Keratinocyte (primary cell): Measurements from ENCODE around the gene CD209.

Source experiments
- EZH2 ChIP-seq: IDR thresholded peaks from one replicate; pipeline ENCODE4 v1.6.1; 2012; ENCODE audit warnings: inconsistent platforms, mild to moderate bottlenecking, low read length, moderate library complexity
- TF ChIP-seq, protein P1 (sequence below), 3 experiments: IDR thresholded peaks in 1 of 3; conservative IDR thresholded peaks in 1 of 3; optimal IDR thresholded peaks in 1 of 3; 2 replicates in 2 of 3; 3 replicates in 1 of 3; pipeline versions ENCODE3 to v1.5.1; 2011; ENCODE audit warnings: low read length in 3 of 3, mild to moderate bottlenecking in 3 of 3, moderate library complexity in 2 of 3, control low read depth in 1 of 3, inconsistent platforms in 1 of 3; ENCODE audit not compliant: insufficient read depth in 2 of 3; ENCODE audit errors: extremely low read depth in 1 of 3

DNA sequence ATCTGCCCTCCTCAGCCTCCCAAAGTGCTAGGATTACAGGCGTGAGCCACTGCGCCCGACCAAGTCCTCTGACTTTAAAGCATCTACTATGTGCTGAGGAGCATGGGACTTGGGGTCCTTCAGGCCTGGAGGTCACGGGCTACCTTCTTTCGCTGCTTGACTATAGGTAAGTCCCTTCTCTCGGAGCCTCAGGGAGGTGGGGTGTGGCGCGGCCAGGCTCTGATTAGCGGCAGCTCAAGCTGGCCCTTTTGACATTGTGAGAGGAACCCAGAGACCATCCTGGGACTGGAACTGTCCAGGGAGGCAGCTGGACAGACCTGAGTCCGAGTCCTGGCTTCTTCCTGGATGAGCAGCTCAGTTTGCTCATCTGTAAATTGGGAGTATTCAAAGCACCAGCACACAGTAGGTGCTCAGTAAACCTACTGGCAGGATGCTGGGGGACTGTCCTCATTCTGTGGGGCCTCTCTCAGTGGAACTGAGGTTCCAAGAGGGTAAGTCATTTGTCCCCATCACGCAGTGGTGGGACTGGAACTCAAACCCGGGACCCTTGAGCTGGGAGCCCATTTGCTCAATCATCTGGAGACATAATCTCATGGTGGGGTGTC lies 46.2 kb downstream of the CD209 start:
- TF ChIP-seq EZH2 = no peak
- TF ChIP-seq, protein P1, sequence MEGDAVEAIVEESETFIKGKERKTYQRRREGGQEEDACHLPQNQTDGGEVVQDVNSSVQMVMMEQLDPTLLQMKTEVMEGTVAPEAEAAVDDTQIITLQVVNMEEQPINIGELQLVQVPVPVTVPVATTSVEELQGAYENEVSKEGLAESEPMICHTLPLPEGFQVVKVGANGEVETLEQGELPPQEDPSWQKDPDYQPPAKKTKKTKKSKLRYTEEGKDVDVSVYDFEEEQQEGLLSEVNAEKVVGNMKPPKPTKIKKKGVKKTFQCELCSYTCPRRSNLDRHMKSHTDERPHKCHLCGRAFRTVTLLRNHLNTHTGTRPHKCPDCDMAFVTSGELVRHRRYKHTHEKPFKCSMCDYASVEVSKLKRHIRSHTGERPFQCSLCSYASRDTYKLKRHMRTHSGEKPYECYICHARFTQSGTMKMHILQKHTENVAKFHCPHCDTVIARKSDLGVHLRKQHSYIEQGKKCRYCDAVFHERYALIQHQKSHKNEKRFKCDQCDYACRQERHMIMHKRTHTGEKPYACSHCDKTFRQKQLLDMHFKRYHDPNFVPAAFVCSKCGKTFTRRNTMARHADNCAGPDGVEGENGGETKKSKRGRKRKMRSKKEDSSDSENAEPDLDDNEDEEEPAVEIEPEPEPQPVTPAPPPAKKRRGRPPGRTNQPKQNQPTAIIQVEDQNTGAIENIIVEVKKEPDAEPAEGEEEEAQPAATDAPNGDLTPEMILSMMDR (optimal IDR thresholded peaks at IDR 0.05 in 1 of 3, IDR thresholded peaks at IDR 0.05 in 1 of 3, conservative IDR thresholded peaks at IDR 0.05 in 1 of 3; ENCODE audit: extremely low read depth in 1 of 3, insufficient read depth in 2 of 3, low read length in 3 of 3) = no peak
